B cell (primary cell): Measurements from ENCODE around the gene SPRY2. TPM values are rescaled to one million over a fixed set of nuclear protein-coding genes. Genes with fewer than 3 reads are reported as not detected.

ENCODE experiments used
- ATAC-seq: fragments of 200-7000 bp; cut with Tn5 transposase; one replicate; pipeline ENCODE4 v1.10.0; 2021; ENCODE audit warnings: low read depth, mild to moderate bottlenecking, moderate number of reproducible peaks, moderate library complexity
- CTCF ChIA-PET: fragments of 350-600 bp; sonication (Branson Sonifier 250); formaldehyde crosslinking; loops from one replicate; lab custom pipeline; 2021; ENCODE audit warnings: antibody characterized with exemption, inconsistent platforms; lab: Charles Lee
- POLR2A ChIA-PET: fragments of 350-600 bp; sonication (Branson Sonifier 250); formaldehyde crosslinking; loops from one replicate; lab custom pipeline; 2021; ENCODE audit warnings: antibody characterized with exemption; lab: Charles Lee
- DNase-seq: peaks from one replicate; pipeline ENCODE4 v3.0.0; 2013
- H2AFZ ChIP-seq: 2 replicates; pipeline ENCODE4 v1.6.1; 2012; ENCODE audit warnings: mild to moderate bottlenecking, low read depth, low read length; ENCODE audit not compliant: insufficient read depth, poor library complexity, severe bottlenecking
- H3K27ac ChIP-seq, 2 donors: 1 replicate in 1 of 2; 2 replicates in 1 of 2; pipeline ENCODE4 v1.5.1; 2012 to 2013; ENCODE audit warnings: low read length in 2 of 2, mild to moderate bottlenecking in 2 of 2, moderate library complexity in 1 of 2
- H3K27me3 ChIP-seq, 4 experiments: fragments of 200-600 bp in 1 of 4; sonication (generic) in 1 of 4; replicated peaks in 1 of 4; 1 replicate in 2 of 4; 2 replicates in 2 of 4; pipeline versions ENCODE4 v1.6.1 to v1.7.0; 2013 to 2016; ENCODE audit warnings: low read length in 3 of 4, mild to moderate bottlenecking in 2 of 4, mixed read lengths in 1 of 4, moderate library complexity in 1 of 4; ENCODE audit not compliant: insufficient read depth in 4 of 4, control insufficient read depth in 3 of 4; ENCODE audit errors: control extremely low read depth in 1 of 4
- H3K36me3 ChIP-seq, 2 experiments: replicated peaks in 1 of 2; 1 replicate in 1 of 2; 2 replicates in 1 of 2; pipeline versions ENCODE4 v1.6.1 to v1.7.1; 2013; ENCODE audit warnings: low read length in 1 of 2; ENCODE audit not compliant: insufficient read depth in 2 of 2, control insufficient read depth in 1 of 2; ENCODE audit errors: control extremely low read depth in 1 of 2, extremely low read depth in 1 of 2
- H3K4me1 ChIP-seq, 2 donors: fragments of 200-600 bp in 1 of 2; sonication (generic) in 1 of 2; 1 replicate in 1 of 2; 2 replicates in 1 of 2; pipeline versions ENCODE4 v1.5.1 to v1.6.1; 2013 to 2017; ENCODE audit warnings: low read length in 2 of 2; ENCODE audit not compliant: control insufficient read depth in 2 of 2, insufficient read depth in 2 of 2
- H3K4me2 ChIP-seq: replicated peaks from 2 replicates; pipeline ENCODE3; 2012; ENCODE audit warnings: mild to moderate bottlenecking, low read depth, low read length; ENCODE audit not compliant: poor library complexity, severe bottlenecking
- H3K4me3 ChIP-seq, 5 experiments: fragments of 200-600 bp in 1 of 5; sonication (generic) in 1 of 5; 1 replicate in 3 of 5; 2 replicates in 2 of 5; pipeline versions ENCODE4 v1.5.1 to v1.7.0; 2011 to 2016; ENCODE audit warnings: low read length in 4 of 5, mild to moderate bottlenecking in 4 of 5, low read depth in 2 of 5, control low read depth in 1 of 5, moderate library complexity in 1 of 5; ENCODE audit not compliant: insufficient read depth in 1 of 5; ENCODE audit errors: control extremely low read depth in 1 of 5, extremely low read depth in 1 of 5
- H3K79me2 ChIP-seq: fragments of 200-600 bp; sonication (generic); one replicate; pipeline ENCODE4 v1.6.0; 2016; ENCODE audit warnings: low read length; ENCODE audit not compliant: control insufficient read depth, insufficient read depth
- H3K9ac ChIP-seq: fragments of 200-600 bp; sonication (generic); 2 replicates; pipeline ENCODE4 v1.6.1; 2017; ENCODE audit warnings: mild to moderate bottlenecking, low read length, moderate library complexity
- H3K9me3 ChIP-seq, 3 donors: one replicate each; pipeline versions ENCODE4 v1.6.1 to v1.7.1; 2013; ENCODE audit warnings: low read length in 2 of 3; ENCODE audit not compliant: control insufficient read depth in 2 of 3, insufficient read depth in 1 of 3; ENCODE audit errors: control extremely low read depth in 1 of 3
- H4K20me1 ChIP-seq: 2 replicates; pipeline ENCODE4 v1.6.0; 2012; ENCODE audit warnings: mild to moderate bottlenecking, low read length; ENCODE audit not compliant: insufficient read depth, control insufficient read depth, poor library complexity, severe bottlenecking
- H3K27ac Mint-ChIP-seq: one replicate; pipeline ENCODE4 v1.8.0; 2021; ENCODE audit warnings: mixed read lengths
- H3K27me3 Mint-ChIP-seq: one replicate; pipeline ENCODE4 v1.8.0; 2021; ENCODE audit warnings: mixed read lengths
- H3K4me1 Mint-ChIP-seq: one replicate; pipeline ENCODE4 v1.8.0; 2021; ENCODE audit warnings: mixed read lengths
- H3K4me3 Mint-ChIP-seq: one replicate; pipeline ENCODE4 v1.8.0; 2021; ENCODE audit warnings: mixed read lengths
- H3K9me3 Mint-ChIP-seq: one replicate; pipeline ENCODE4 v1.8.0; 2022; ENCODE audit warnings: mixed read lengths; ENCODE audit not compliant: insufficient read depth
- CTCF ChIP-seq: fragments of 200-600 bp; IDR thresholded peaks from one replicate; pipeline ENCODE4 v1.8.0; 2022; ENCODE audit warnings: antibody characterized with exemption, mild to moderate bottlenecking
- EZH2 ChIP-seq: IDR thresholded peaks from 2 replicates; pipeline ENCODE4 v1.6.1; 2012; ENCODE audit warnings: borderline replicate concordance, low read depth, mild to moderate bottlenecking, moderate library complexity, low read length; ENCODE audit not compliant: insufficient read depth, poor library complexity, severe bottlenecking
- WGBS: methylation state at CpG from one replicate; pipeline ENCODE4 v1.1.5; 2013; ENCODE audit warnings: missing lambda C conversion rate; ENCODE audit not compliant: insufficient coverage; 5-methylcytosine and 5-hydroxymethylcytosine counted together
- intact Hi-C: fragments of 100-400 bp; cut with micrococcal nuclease; formaldehyde crosslinking; loops from one replicate; pipeline ENCODE4 v1.10.0; 2022
- polyA plus RNA-seq: library from polyadenylated mRNA; depleted of rRNA; stranded (reverse); fragments of >200 nt; gene quantifications from 2 replicates; pipeline ENCODE4 v1.2.3, GENCODE V29; 2012
- total RNA-seq, 2 donors: library from RNA; stranded (reverse); fragments of 120-200 nt in 1 of 2; gene quantifications; 1 replicate in 1 of 2; 2 replicates in 1 of 2; pipeline versions ENCODE4 v1.2.3 to v1.2.4, GENCODE V29; 2013 to 2022

The SPRY2 gene
- total and polyA plus RNA-seq, 2 donors (not counting 1 experiment from before 2014, with no cell fraction given): 0.86 to 0.96 TPM

GRCh38 chr13:80305737-80306136, 35.2 kb downstream of the SPRY2 start:
- TF ChIP-seq EZH2: no peak
- Mint-ChIP-seq H3K27ac (no peak overlapping the region), H3K4me3 (no peak overlapping the region), H3K4me1 (peaks cover 6% of the 10 kb centered on the region), H3K9me3 (no peaks in the 10 kb centered on the region), H3K27me3 (no peaks in the 10 kb centered on the region)
- ATAC-seq (no peak), DNase-seq (no peak)
- H3K9ac ChIP-seq: no peak overlapping the region
- H3K27me3 ChIP-seq: no peaks in the 10 kb centered on the region
- no peak overlapping the region for H3K27ac ChIP-seq
- H4K20me1 ChIP-seq: no peaks in the 10 kb centered on the region
- WGBS: no CpG with 5 or more reads among the region's 1 CpG
- POLR2A ChIA-PET: no interaction called here
- intact Hi-C loops: no loop called here
- no peaks in the 10 kb centered on the region for H3K4me1 ChIP-seq
- no peak overlapping the region for H3K4me2 ChIP-seq
- H3K79me2 ChIP-seq: no peaks in the 10 kb centered on the region
- H2AFZ ChIP-seq: no peak overlapping the region
- H3K9me3 ChIP-seq: no peaks in the 10 kb centered on the region
- no peak overlapping the region for H3K4me3 ChIP-seq
- CTCF ChIA-PET: interaction anchor here (0.7 kb wide), 1 partner anchor 472 kb away, joined by 3 read pairs; no protein-coding TSS in a partner anchor
- no peaks in the 10 kb centered on the region for H3K36me3 ChIP-seq

- CTCF ChIA-PET: no interaction called here
- H3K27me3 Mint-ChIP-seq: no peaks in the 10 kb centered on the region
- DNase-seq: no peak
Measured at GRCh38 chr13:80303225-80303811, 37.6 kb downstream of the SPRY2 start.

More at GRCh38 chr13:80303225-80303811, 37.6 kb downstream of the SPRY2 start:
- 93% methylated on average over 6 of the region's 6 CpGs for WGBS
- Histone ChIP-seq H3K9ac (no peak overlapping the region), H3K27me3 (no peaks in the 10 kb centered on the region), H3K4me3 (no peak overlapping the region), H3K4me2 (no peak overlapping the region), H3K9me3 (no peaks in the 10 kb centered on the region), H3K4me1 (no peaks in the 10 kb centered on the region), H3K79me2 (no peaks in the 10 kb centered on the region), H4K20me1 (no peaks in the 10 kb centered on the region), H2AFZ (no peak overlapping the region), H3K27ac (no peak overlapping the region), H3K36me3 (no peaks in the 10 kb centered on the region)
- ATAC-seq: no peak
- TF ChIP-seq CTCF (no peak), EZH2 (no peak)
- H3K4me3 Mint-ChIP-seq: no peak overlapping the region
- no peak overlapping the region for H3K27ac Mint-ChIP-seq
- H3K9me3 Mint-ChIP-seq: no peaks in the 10 kb centered on the region
- POLR2A ChIA-PET: no interaction called here
- peaks cover 6% of the 10 kb centered on the region for H3K4me1 Mint-ChIP-seq
- intact Hi-C loops: no loop called here
